DMS153 (cell line): ENCODE data around the gene TEKT2.
A peak's percentile ranks its signal among the peaks of the same experiment; 100 is the strongest.

Source experiments
- DNase-seq: peaks from one replicate; lab custom pipeline; 2025; lab: John Stamatoyannopoulos, UW

Gene TEKT2

DNA sequence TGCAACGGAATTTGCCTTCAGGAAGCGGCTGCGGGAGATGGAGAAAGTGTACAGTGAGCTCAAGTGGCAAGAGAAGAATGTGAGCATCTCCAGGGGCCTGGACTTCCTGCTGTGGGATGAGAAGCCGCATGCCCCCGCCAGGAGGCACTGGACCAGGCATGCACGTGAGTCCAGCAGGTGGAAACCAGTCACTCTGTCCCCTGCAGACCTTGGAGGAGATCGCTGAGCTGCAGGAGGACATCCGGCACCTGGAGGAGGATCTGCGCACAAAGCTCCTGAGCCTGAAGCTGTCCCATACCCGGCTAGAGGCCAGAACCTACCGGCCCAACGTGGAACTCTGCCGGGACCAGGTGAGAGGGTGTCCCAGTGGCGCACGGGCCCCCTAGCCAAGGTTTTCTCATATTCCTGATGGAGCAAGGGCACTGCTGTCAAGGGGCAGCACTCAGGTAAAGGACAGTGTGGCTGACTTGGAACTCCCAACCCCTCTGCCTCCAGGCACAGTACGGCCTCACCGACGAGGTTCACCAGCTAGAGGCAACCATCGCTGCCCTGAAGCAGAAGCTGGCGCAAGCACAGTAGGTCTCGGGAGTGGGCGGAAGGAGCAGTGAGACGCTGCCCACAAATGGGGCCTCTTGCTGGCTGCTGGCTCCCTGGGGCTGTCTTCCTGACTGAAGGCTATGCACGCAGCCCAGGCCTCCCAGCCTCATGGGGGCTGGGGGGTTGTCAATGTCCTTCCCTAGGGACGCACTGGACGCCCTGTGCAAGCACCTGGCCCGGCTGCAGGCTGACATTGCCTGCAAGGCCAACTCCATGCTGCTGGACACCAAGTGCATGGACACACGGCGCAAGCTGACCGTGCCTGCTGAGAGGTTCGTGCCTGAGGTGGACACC is 3.6 kb downstream of the TEKT2 start:
- DNase-seq, result no peak

DNA sequence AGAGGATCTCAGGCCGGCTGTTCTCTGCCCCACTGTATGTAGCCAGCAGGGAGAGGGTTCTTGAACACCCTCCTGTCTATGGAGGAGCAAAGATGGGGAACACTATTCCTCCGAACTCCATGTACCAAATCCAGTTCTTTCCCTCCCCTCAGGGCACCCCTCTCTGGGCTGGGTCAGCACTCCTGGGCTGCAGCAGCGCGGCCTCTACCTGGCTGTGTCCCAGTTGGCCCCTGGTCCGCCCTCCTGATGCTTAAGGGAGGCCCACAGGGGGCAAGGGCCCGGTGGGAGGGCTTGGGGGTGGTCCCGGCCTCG is 4.3 kb downstream of the TEKT2 start:
- no peak for DNase-seq

DNA sequence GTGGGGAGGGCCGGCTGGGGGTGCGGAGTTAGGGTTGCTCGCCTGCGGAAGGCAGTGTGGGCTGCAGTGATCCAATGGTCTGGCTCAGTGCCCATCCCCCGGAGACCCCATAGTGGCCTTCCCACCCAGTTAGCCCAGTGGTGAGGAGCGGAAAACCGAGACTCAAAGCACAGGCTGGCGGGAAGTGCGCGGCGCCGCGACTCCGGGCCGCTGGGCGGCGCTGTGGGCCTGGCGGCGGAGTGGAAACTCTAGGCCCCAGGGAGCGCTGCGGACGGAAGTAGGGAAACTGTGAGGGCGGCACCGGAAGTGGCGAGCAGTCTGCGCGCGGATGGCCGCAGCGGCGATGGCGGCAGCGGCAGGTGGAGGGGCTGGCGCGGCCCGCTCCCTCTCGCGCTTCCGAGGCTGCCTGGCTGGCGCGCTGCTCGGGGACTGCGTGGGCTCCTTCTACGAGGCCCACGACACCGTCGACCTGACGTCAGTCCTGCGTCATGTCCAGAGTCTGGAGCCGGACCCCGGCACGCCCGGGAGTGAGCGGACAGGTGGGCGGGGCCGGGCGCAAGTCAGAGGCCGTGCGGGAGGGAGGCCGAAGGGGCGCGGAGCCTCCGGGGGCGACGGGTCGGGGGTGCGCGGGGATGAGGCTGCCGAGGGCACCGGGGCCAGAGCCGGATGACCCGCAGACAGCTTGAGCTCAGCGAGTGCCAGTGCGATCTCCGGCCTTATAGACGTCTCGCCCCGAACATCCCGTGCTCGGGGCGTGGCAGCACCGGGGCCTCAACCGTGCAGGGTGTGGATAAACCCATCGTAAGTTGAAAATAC is 4.9 kb downstream of the TEKT2 start, which contains the start of gene ADPRS:
Gene ADPRS, plus strand, starts transcription at position 316 of the 816 bp plus-strand sequence. Its CDS starts 13 bp downstream, at position 329.
- DNase-seq, result peak; percentile 91

DNA sequence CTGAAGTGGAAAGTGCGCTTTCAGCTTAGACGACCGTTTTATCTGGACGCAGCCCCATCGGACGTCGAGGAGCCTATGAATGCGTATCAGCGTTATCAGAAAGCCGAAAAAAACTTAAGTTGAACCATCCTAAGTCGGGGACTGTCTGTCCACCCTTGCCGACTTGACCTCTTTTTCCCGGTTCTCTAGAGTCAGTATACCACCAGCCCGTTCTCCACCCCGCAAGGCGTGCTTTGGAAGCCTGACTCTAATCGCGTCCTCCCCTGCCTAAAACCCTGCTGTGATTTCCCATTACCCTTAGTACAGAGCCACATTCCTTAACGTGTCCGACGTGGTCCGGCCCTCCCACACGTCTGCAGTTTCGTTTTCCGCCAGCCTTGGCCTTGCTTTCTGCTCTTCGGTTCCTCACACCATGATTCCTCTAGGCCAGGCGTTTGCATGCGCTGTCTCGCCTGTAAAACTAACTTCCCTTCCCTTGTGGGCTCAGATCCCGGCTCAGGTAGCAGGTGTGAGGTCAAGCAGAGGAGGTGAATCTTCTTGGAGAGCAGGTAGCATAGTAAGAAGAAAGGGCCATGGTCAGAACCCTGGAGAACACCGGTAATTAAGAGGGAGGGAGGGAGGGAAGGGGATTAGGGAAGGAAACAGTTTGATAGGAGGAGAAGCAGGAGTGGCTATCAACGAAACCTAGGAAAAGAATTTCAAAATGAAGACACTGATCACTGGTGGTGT is 5.7 kb downstream of the TEKT2 start:
- DNase-seq, result no peak

DNA sequence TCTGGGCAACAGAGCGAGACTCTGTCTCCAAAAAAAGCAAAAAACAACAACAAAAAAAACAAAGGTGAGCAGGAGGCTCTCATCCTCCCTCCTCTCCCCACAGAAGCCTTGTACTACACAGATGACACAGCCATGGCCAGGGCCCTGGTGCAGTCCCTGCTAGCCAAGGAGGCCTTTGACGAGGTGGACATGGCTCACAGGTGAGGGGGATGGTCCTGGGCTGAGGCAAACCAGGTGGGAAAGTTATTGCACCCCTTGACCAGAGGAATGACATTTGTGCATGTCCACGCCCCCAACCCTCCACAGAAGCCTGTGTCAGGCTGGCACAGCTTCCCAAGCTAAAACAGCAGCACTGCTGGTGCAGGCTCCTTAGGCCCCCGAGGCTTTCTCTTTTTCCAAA is 7.2 kb downstream of the TEKT2 start:
- no peak for DNase-seq

DNA sequence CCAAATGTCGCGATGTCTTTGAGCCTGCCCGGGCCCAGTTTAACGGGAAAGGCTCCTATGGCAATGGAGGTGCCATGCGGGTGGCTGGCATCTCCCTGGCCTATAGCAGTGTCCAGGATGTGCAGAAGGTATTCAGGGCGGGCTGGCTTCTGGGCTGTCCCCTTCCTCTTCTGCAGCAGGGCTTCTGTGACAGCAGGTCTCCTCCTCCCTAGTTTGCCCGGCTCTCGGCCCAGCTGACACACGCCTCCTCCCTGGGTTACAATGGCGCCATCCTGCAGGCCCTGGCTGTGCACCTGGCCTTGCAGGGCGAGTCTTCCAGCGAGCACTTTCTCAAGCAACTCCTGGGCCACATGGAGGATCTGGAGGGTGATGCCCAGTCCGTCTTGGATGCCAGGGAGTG is 7.8 kb downstream of the TEKT2 start:
- no peak for DNase-seq

DNA sequence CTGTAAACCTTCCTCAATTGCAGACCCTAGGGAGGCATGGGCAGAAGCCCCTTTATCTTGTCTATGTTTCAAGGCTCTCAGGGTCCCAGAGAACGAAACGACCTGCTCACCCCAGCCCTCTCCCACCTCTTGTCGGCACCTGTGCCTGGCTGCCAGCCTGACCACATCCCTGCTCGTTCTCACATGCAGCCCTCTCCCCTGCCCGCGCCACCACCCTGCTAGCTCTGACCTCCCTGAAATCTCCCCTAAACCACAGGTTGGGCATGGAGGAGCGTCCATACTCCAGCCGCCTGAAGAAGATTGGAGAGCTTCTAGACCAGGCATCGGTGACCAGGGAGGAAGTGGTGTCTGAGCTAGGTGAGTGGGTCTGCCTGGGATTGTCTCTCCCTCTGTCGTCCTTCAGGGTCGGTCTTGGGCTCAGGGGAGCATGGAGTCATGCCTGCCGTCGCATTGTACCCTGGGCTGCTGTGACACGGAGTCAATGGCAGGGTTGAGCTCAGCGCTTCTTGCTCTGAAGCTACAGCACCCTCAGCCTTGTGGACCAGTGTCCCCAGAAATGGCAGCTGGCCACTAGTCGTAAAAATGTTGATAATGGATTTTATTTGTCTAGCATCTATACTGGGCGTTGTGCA is 8.4 kb downstream of the TEKT2 start:
- DNase-seq, result no peak

DNA sequence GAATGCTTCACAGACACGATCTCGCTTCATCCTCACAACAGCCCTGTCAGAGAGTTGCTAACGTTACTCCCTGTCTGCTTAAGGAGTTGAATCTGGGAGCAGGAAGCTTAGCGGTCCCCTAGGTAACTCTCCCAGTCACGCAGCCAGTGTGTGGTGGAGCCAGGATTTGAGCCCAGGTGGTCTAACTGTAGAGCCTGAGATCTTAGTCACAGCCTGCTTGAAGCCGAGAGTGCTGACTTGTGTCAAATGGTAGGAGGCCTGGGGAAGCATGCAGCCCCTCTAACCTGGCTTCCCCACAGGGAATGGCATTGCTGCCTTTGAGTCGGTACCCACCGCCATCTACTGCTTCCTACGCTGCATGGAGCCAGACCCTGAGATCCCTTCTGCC is 8.9 kb downstream of the TEKT2 start:
- DNase-seq, result no peak

DNA sequence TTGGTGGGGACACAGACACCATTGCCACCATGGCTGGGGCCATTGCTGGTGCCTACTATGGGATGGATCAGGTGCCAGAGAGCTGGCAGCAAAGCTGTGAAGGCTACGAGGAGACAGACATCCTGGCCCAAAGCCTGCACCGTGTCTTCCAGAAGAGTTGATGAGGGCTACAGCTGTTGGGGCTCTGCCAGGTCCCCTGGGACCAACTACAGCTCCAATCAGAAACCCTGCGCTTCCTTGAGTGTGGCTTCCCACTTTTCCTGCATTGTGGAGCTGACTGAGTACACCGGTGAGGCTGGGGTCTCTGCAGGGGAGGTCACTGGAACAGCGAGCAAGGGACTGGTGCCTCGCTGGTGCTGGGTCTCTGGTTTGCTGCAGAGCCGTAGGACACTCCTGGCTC is 9.3 kb downstream of the TEKT2 start:
- DNase-seq, result no peak

DNA sequence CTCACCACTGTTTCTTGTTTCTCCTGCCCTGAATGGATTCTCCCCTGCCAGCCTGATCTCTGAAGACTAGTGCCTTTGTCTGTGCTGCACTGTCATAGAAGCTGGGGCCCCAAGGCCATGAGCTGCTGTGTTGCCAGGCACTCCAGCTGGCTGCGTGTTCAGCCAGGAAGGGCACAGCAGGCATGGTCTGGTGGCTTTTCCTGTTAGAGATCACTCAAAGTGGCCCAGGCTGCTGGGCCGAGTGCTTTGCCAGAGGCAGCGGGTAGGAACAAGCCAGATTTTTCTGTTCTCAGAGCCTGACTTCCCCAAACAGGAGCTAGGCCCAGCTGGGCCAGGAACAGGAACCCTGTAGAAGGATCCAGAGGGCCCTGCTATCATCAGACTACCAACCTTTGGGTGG is 10.0 kb downstream of the TEKT2 start:
- no peak for DNase-seq

DNA sequence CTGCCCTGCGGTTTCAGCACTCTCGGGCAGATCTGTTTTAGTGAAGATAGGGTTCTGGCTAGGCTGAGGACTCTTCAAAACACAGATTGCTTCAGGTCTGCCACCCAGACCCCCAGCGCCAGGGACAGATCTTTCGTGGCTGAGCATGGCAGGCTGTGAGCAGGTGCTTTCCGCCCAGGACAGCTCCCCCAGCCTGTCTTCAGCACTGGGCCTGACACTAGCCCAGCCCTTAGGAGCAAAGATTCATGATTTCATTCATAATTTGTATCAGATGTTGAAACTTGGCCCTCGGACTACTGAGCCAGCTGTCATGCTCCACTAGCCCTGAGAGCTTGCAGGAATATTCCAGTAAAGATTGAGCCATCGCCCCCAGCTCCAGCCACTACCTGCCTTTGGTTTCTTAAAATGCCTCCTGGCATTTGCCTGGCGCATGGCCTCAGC is 10.7 kb downstream of the TEKT2 start:
- DNase-seq, result no peak

DNA sequence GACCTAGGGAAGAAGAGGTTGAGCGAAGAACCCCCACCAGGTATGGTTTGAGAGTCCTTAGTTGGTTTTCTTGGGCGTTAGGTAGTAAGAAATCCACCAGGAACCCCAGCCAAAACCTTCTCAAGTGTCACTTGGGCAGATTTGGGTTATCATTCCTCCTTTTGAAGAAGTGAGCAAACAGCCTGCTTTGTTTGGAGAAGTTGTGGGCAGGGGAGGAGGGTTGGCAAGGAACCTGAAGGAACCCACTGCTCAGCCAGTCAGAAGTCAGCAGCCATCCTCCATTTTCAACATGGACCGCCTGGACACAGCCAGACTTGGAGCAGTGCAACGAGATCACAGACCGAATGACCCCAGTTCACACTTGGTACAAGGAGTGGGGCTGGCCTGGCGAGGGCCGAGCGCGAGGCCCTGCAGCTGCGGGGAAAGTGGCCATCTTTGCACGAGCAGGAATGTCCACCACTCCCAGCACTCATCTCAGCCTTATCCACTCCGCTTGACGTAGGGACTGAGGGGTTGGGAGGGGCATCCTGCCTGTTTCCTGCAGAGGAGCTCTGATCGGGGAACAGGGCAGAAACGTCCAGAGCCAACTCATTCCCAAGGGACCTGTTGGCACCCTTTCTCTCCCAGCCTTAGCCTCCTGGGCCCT is 12.0 kb downstream of the TEKT2 start:
- no peak for DNase-seq

DNA sequence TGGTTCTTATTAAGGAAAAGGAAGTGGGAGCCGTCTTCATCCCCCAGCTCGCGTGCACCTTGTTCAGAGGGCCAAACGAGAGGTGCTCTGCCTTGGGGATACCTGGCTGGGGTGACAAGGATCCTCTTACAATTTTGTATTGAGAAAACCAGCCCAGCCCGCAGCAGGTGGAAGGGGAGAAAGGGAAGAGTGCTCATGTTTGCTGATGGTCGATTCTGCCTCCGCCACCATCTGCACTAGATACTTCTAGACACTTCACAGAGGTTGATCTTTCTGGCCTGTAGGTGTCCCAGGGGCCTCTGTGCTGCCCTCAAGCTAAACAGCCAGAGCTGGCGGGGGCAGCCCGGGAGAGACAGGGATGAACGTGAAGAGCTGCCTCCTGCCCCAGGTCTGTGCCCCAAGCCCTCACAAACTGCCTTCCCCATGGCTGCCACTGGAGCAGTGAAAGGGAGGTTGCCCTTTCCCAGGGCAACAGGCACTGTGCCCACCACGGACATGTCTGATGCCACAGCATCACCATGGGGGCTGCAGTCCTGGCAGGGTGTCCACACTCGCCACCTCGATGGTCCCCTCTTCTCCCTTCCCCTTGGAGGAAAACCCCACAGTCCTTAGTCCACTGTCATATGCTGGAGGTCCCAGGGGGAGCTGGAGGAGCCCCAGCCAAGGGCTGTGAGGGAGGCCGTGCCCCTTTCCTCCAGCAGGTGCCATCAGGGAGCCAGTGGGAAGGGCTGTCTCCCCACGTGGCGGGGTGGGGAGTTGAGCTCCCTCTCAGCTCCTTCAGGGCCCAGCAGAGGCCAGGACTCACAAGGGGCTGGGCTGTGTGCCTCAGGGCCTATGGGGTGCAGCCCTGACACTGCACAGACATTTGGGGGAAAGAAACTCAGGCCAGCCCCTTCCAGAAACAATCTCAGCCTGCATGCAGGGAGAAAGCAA is 12.9 kb downstream of the TEKT2 start:
- DNase-seq, result no peak

DNA sequence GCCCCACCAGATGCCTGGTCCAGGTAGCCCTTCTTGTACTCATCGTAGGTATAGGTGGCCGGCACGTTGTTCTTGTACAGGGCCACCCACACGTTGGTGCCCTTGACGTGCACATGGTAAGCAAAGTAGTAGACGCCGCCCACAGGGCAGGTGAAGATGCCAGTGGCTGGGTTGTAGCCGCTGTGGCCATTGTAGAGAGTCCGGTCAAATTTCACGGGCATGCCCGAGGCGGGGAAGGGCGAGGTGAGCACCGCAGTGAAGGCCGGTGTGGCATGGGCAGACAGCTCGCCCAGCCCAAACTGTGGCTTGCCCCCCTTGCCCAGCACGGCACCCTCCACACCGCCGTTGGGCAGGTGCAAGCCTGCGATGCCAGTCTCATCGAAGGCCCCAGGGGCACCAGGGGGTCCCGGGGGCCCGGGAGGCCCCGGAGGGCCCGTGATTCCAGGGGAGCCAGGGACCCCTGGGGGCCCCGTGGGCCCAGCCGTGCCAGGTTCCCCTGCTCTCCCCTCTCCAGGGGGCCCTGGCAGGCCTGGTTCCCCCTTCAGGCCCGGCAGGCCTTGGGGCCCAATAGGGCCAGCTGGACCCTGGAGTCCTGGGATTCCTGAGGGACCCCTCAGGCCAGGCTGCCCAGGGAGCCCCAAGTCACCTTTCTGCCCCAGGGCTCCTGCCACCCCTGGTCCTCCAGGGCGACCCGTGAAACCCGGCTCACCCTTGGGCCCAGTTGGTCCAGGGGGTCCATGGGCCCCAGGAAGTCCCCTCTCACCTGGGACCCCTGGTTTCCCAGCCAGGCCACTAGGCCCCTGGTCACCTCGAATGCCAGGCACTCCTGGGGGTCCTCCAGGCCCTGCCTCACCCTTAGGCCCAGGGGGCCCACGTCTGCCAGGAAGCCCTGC is 14.0 kb downstream of the TEKT2 start:
- DNase-seq, result no peak

DNA sequence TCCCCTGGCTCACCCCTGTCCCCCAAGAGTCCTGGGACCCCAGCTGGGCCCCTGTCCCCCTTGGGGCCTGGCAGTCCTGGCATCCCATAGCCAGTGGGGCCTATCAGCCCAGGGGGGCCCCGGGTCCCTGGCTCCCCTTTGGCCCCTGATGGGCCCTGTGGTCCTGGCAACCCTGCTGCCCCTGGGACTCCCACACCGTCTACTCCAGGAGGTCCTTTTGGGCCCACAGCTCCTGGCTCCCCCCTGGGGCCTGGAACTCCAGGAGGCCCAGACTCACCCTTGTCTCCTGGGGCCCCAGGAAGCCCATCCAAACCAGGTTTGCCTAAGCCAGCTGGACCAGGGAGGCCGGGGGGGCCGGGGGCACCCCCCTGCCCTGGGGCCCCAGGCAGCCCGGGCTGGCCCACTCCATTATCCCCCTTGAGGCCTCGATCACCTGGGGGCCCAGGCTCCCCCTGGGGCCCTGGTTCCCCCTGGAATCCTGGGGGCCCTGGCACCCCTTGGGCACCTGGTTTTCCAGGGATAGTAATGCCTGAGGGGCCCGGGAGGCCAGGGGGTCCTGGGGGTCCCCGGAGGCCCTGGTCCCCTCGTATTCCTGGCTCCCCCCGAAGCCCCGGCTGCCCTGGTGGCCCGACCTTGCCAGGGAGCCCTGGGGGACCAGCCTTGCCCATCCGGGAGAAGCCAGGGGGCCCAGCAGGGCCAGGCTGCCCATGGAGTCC is 14.9 kb downstream of the TEKT2 start:
- DNase-seq, result no peak

DNA sequence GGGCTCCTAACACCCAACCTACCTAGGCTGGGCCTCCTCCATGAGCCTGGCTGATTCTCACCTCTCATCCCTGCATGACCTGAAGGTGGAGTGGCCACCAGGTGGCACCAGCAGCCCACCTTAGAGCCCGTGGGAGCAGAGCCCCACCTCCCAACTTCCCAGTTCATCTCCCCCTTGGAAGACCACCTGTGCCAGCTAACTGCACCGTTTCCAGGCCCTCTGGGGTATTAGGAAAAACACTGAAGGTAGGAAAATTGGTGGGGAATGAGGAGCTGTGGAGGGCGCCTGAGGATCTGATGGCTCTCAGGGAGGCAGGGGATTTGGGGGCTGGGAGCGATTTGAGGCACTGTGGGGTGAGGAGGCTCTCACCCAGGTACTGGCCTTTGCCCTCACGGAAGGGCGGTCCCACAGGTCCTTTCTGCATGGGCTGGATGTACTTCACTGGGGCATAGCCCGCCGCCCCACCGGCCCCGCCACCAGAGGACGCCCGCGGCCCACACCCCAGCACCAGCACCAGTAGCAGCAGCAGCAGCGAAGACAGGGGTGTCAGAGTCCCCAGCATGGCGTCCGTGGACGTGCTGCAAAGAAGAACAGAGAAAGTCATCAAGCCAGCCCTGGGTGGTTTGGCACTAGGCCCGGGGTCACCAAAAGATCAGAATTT is 15.9 kb downstream of the TEKT2 start:
- DNase-seq, result peak; percentile 61

DNA sequence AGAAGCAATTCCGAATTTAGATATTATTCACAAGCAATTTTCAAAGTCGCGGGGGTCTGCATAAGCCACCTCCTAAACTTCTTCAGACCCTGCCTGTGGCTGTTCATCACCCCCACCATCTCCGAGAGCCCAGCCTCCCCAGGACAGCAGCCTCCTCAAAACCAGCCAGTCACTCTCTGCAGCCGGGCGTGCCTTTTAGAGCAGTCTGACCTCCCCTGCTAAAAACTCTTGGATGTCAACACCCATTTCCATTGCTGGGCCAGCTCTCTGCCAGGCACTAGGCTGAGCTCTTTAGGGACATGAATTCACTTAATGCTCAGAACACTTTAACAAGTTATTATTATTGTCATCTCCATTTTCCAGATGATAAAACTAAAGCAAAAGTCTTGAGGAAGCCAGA is 16.5 kb downstream of the TEKT2 start:
- DNase-seq, result no peak

DNA sequence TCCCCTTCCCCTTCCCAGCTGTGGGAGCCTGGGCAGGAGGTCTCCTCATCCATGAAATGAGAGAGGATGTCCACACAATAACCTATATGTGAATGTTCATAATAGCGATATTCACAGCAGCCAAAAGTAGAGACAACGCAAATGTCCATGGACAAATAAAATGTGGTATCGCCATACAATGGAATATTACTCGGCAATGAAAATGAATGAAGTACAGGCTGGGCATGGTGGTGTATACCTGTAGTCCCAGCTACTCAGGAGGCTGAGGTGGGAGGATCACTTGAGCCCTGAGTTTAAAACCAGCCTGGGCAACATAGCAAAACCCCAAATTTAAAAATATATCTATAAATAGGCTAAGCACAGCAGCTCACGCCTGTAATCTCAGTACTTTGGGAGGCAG is 17.7 kb downstream of the TEKT2 start:
- no peak for DNase-seq
